ENCODE data around the gene FBP1.
"Not testable (repeated sequence)": the region's sequence is repeated elsewhere in the genome, so short reads cannot be mapped to it uniquely, and the experiment has no call there.

FBP1 gene

GRCh38 chr9:94619026-94619425 is 20.3 kb downstream of the FBP1 start:
- no peak for DNase-seq (ENCODE audit: low read depth, low spot score)

GRCh38 chr9:94613003-94613402 is 26.3 kb downstream of the FBP1 start:
- DNase-seq (ENCODE audit: low read depth, low spot score), result no peak

- DNase-seq (ENCODE audit: low read depth, low spot score), result no peak
These were observed 27.2 kb downstream of the FBP1 start for GRCh38 chr9:94612071-94612470.

- no peak for DNase-seq (ENCODE audit: low read depth, low spot score)
These were observed 27.7 kb downstream of the FBP1 start for GRCh38 chr9:94611638-94612068.

- DNase-seq (ENCODE audit: low read depth, low spot score), result no peak
These were observed 29.1 kb downstream of the FBP1 start for GRCh38 chr9:94610181-94610606.

- no peak for DNase-seq (ENCODE audit: low read depth, low spot score)
These were observed 32.0 kb downstream of the FBP1 start for GRCh38 chr9:94607423-94607691.

GRCh38 chr9:94606646-94607422 is 32.5 kb downstream of the FBP1 start:
- DNase-seq (ENCODE audit: low read depth, low spot score), result no peak

GRCh38 chr9:94603259-94604160 is 35.8 kb downstream of the FBP1 start:
- peak; percentile 64 for DNase-seq (ENCODE audit: low read depth, low spot score)

GRCh38 chr9:94602666-94603065 is 36.7 kb downstream of the FBP1 start:
- DNase-seq (ENCODE audit: low read depth, low spot score), result no peak

GRCh38 chr9:94600715-94601114 is 38.6 kb downstream of the FBP1 start:
- no peak for DNase-seq (ENCODE audit: low read depth, low spot score)

- no peak for DNase-seq (ENCODE audit: low read depth, low spot score)
These were observed 39.1 kb downstream of the FBP1 start for GRCh38 chr9:94600258-94600657.

GRCh38 chr9:94599102-94599501 is 40.2 kb downstream of the FBP1 start:
- no peak for DNase-seq (ENCODE audit: low read depth, low spot score)

GRCh38 chr9:94593459-94594345 is 45.6 kb downstream of the FBP1 start, which contains the start of gene FBP2:
TSS of gene FBP2 (minus strand) at chr9:94593824. CDS start at chr9:94593726, 98 bp downstream.
- no peak for DNase-seq (ENCODE audit: low read depth, low spot score)

- not testable (repeated sequence) for DNase-seq (ENCODE audit: low read depth, low spot score)
These were observed 46.6 kb downstream of the FBP1 start for GRCh38 chr9:94592683-94593082.

GRCh38 chr9:94591876-94592275 is 47.4 kb downstream of the FBP1 start:
- DNase-seq (ENCODE audit: low read depth, low spot score), result no peak

GRCh38 chr9:94591046-94591545 is 48.2 kb downstream of the FBP1 start:
- not testable (repeated sequence) for DNase-seq (ENCODE audit: low read depth, low spot score)

GRCh38 chr9:94588681-94589080 is 50.6 kb downstream of the FBP1 start:
- no peak for DNase-seq (ENCODE audit: low read depth, low spot score)

- DNase-seq (ENCODE audit: low read depth, low spot score), result peak; percentile 11
These were observed 52.5 kb downstream of the FBP1 start for GRCh38 chr9:94586814-94587213.

GRCh38 chr9:94586316-94586715 is 53.0 kb downstream of the FBP1 start:
- no peak for DNase-seq (ENCODE audit: low read depth, low spot score)

GRCh38 chr9:94584555-94584954 is 54.8 kb downstream of the FBP1 start:
- no peak for DNase-seq (ENCODE audit: low read depth, low spot score)

GRCh38 chr9:94581728-94582127 is 57.6 kb downstream of the FBP1 start:
- no peak for DNase-seq (ENCODE audit: low read depth, low spot score)

- no peak for DNase-seq (ENCODE audit: low read depth, low spot score)
These were observed 61.7 kb downstream of the FBP1 start for GRCh38 chr9:94577571-94577970.
